ENCODE results near the gene TAF11L7. TPM values are rescaled to one million over a fixed set of nuclear protein-coding genes. Genes with fewer than 3 reads are reported as not detected.

The TAF11L7 gene
- total RNA-seq, 1 donor from 2014 or later = not detected

Other genes starting within 250 kb of the TAF11L7 start
- gene TAF11L2, start 87.5 kb downstream of the TAF11L7 start, total RNA-seq (ENCODE audit: unreplicated experiment) = not detected
- not detected for gene TAF11L3, start 67.4 kb downstream of the TAF11L7 start, total RNA-seq (ENCODE audit: unreplicated experiment)
- gene TAF11L4, start 64.0 kb downstream of the TAF11L7 start, total RNA-seq (ENCODE audit: unreplicated experiment) = not detected
- not detected for gene TAF11L5, start 60.5 kb downstream of the TAF11L7 start, total RNA-seq (ENCODE audit: unreplicated experiment)
- not detected for gene TAF11L6, start 57.1 kb downstream of the TAF11L7 start, total RNA-seq (ENCODE audit: unreplicated experiment)
- not detected for gene TAF11L8, start 5.2 kb upstream of the TAF11L7 start, total RNA-seq (ENCODE audit: unreplicated experiment)
- gene TAF11L9, start 8.6 kb upstream of the TAF11L7 start, total RNA-seq (ENCODE audit: unreplicated experiment) = not detected
- gene TAF11L10, start 12.1 kb upstream of the TAF11L7 start, total RNA-seq (ENCODE audit: unreplicated experiment) = not detected
- gene TAF11L11, start 18.4 kb upstream of the TAF11L7 start, total RNA-seq (ENCODE audit: unreplicated experiment) = not detected
- not detected for gene TAF11L12, start 24.6 kb upstream of the TAF11L7 start, total RNA-seq (ENCODE audit: unreplicated experiment)
- gene TAF11L13, start 46.3 kb upstream of the TAF11L7 start, total RNA-seq (ENCODE audit: unreplicated experiment) = not detected
- not detected for gene TAF11L14, start 48.7 kb upstream of the TAF11L7 start, total RNA-seq (ENCODE audit: unreplicated experiment)

All from endothelial cell (in vitro differentiated cells).